Chondrocyte (in vitro differentiated cells): ENCODE results near the gene TMEM203. TPM values are rescaled to one million over a fixed set of nuclear protein-coding genes. Genes with fewer than 3 reads are reported as not detected.
A peak's percentile ranks its signal among the peaks of the same experiment; 100 is the strongest.

Experiments used
- DNase-seq: peaks from one replicate; pipeline ENCODE4 v3.0.0; 2021; ENCODE audit warnings: mixed read lengths, low spot score
- H3K27ac Mint-ChIP-seq: one replicate; pipeline ENCODE4 v1.8.0; 2021; ENCODE audit warnings: mild to moderate bottlenecking, moderate library complexity, mixed read lengths; ENCODE audit not compliant: unreplicated experiment
- H3K27me3 Mint-ChIP-seq: 2 replicates; pipeline ENCODE4 v1.8.0; 2021; ENCODE audit warnings: low read depth, mixed read lengths
- H3K36me3 Mint-ChIP-seq: 2 replicates; pipeline ENCODE4 v1.8.0; 2021; ENCODE audit warnings: low read depth, mixed read lengths
- H3K4me1 Mint-ChIP-seq: 2 replicates; pipeline ENCODE4 v1.8.0; 2021; ENCODE audit warnings: low read depth, mild to moderate bottlenecking, mixed read lengths
- H3K4me3 Mint-ChIP-seq: one replicate; pipeline ENCODE4 v1.8.0; 2021; ENCODE audit warnings: mild to moderate bottlenecking, moderate library complexity, mixed read lengths; ENCODE audit not compliant: unreplicated experiment
- H3K9me3 Mint-ChIP-seq: 2 replicates; pipeline ENCODE4 v1.8.0; 2021; ENCODE audit warnings: low read depth, mixed read lengths
- total RNA-seq: library from RNA; stranded (reverse); gene quantifications from 3 replicates; pipeline ENCODE4 v1.2.1, GENCODE V29; 2021
- TF ChIP-seq, protein P1 (sequence below): fragments of 200-600 bp; sonication (generic); IDR thresholded peaks from 2 replicates; pipeline ENCODE4 v1.5.0; 2021; ENCODE audit warnings: antibody characterized with exemption, mild to moderate bottlenecking, moderate library complexity

Gene TMEM203
- total RNA-seq, 1 donor from 2014 or later: 34.9 TPM

DNA sequence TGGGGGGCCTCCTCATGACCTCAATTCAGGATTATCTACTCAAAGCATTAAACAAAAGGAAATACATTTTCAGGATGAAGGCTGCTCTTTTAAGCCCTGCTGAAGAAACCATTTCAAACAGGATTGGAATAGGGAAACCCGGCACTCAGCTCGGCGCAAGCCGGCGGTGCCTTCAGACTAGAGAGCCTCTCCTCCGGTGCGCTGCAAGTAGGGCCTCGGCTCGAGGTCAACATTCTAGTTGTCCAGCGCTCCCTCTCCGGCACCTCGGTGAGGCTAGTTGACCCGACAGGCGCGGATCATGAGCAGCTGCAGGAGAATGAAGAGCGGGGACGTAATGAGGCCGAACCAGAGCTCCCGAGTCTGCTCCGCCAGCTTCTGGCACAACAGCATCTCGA, 720 bp downstream of the TMEM203 start:
- TF ChIP-seq, protein P1, sequence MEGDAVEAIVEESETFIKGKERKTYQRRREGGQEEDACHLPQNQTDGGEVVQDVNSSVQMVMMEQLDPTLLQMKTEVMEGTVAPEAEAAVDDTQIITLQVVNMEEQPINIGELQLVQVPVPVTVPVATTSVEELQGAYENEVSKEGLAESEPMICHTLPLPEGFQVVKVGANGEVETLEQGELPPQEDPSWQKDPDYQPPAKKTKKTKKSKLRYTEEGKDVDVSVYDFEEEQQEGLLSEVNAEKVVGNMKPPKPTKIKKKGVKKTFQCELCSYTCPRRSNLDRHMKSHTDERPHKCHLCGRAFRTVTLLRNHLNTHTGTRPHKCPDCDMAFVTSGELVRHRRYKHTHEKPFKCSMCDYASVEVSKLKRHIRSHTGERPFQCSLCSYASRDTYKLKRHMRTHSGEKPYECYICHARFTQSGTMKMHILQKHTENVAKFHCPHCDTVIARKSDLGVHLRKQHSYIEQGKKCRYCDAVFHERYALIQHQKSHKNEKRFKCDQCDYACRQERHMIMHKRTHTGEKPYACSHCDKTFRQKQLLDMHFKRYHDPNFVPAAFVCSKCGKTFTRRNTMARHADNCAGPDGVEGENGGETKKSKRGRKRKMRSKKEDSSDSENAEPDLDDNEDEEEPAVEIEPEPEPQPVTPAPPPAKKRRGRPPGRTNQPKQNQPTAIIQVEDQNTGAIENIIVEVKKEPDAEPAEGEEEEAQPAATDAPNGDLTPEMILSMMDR: no peak

DNA sequence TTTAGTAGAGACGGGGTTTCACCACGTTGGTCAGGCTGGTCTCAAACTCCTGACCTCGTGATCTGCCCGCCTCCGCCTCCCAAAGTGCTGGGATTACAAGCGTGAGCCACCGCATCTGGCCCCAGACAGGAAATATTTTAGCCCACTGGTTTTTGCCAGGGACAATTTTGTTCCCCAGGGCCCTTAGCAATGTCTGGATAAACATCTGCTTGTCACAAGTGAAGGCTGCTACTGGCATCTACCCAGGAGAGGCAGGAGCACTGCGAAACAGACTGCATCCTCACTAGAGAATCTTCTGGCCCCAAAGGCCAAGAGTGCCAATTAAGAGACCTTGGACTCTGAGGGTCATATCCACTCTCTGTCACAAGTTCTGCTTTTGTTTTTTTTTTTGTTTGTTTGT, 2.5 kb downstream of the TMEM203 start:
- DNase-seq: no peak
- Mint-ChIP-seq H3K36me3 (peaks cover 2% of the 10 kb centered on the region), H3K4me3 (peak overlapping the region; percentile 38), H3K4me1 (peaks cover 73% of the 10 kb centered on the region), H3K9me3 (no peaks in the 10 kb centered on the region), H3K27ac (peak overlapping the region; percentile 27), H3K27me3 (no peaks in the 10 kb centered on the region)
- TF ChIP-seq, protein P1: no peak

More for the DNA sequence above, 720 bp downstream of the TMEM203 start:
- no peak for DNase-seq
- no peaks in the 10 kb centered on the region for H3K27me3 Mint-ChIP-seq
- H3K9me3 Mint-ChIP-seq: no peaks in the 10 kb centered on the region
- H3K27ac Mint-ChIP-seq: peak overlapping the region; percentile 87
- H3K36me3 Mint-ChIP-seq: peaks cover 4% of the 10 kb centered on the region
- H3K4me1 Mint-ChIP-seq: peaks cover 58% of the 10 kb centered on the region
- peak overlapping the region; percentile 91 for H3K4me3 Mint-ChIP-seq

DNA sequence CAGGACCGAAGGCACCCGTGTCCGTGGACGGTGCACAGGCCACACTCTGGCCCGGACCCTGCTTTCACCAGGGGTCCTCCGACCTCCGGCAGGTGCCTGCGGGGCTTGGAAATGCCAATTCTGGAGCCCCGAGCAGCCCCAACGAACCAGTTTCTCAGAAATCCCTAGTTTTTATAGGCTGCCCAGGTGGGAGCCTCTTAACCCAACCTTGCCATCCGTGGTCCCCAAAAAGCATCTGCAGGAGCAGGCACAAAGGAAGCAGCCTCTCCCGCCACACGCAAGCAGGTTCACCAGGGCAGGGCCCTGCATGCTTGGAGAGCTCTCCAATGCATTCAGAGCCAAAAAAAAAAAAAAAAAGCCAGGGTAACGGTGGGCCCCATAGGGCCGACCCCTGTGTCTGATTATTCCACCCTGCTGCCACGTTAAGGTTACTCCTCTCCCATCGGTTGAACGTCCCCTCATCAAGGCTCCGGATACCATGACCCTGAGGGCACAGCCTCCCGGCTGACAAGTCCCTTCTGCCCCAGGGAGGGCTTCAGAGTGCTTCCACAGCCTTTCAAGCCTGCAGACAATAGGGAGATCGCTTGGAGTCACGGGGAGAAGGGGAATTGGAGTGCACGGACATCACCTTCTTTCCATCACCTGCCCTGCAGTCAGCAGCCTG, 4.1 kb downstream of the TMEM203 start:
- Mint-ChIP-seq H3K9me3 (no peaks in the 10 kb centered on the region), H3K4me3 (peak overlapping the region; percentile 71), H3K27ac (peak overlapping the region; percentile 54), H3K27me3 (no peaks in the 10 kb centered on the region), H3K36me3 (no peaks in the 10 kb centered on the region), H3K4me1 (peaks cover 68% of the 10 kb centered on the region)
- DNase-seq: no peak
- TF ChIP-seq, protein P1: no peak

DNA sequence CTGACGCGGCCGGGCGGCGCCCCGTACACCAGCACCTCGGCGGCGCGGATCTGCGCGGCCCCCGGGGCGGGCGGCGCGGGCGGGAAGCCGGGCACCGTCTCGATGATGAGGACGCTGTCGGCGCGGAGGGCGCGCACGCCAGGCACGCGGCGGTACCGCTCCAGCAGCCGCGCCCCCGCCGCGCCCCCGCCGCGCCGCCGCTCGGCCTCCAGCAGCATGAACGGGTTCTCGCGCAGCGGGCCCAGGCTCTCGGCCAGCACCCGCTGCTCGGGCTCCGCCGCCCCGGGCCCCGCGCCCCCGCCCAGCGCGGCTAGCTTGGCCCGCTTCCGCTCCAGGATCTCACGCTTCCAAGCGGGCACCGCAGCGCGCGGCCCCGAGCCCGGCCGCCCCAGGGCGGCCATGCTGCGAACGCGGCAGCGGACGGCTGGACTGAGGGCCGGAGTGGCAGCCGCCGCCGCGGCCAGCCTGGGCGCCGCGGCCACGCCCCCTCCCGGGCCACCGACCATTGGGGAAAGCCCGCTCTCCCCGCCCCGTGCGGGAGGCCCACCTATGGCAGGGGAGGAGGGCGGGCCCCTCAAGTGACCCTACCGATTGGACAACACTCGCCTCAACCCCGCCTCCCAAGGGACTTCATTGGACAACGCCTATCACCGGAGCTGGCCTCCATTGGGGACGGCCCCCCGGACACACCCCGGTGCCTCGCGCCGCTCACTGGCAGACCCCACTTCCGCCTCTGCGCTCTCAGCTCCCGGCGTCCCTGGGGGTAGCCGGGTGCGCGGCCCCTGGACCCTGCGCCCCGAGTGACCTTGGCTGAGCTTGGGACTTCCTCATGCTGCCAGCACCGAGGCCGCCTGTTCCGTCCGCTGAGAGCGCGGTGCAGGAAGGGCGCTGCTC, 4.9 kb downstream of the TMEM203 start, which contains the start of gene TPRN:
TPRN (minus strand) TSS at position 431 of the 894 bp plus-strand sequence; CDS start at position 401, 30 bp downstream.
- Mint-ChIP-seq H3K27ac (peak within 1 kb of the TSS; percentile 79), H3K9me3 (no peaks in the 10 kb centered on the region), H3K4me3 (peak within 1 kb of the TSS; percentile 87), H3K4me1 (peaks cover 60% of the 10 kb centered on the region), H3K36me3 (no peaks in the 10 kb centered on the region), H3K27me3 (no peaks in the 10 kb centered on the region)
- TF ChIP-seq, protein P1: no peak
- peak; percentile 100 for DNase-seq

DNA sequence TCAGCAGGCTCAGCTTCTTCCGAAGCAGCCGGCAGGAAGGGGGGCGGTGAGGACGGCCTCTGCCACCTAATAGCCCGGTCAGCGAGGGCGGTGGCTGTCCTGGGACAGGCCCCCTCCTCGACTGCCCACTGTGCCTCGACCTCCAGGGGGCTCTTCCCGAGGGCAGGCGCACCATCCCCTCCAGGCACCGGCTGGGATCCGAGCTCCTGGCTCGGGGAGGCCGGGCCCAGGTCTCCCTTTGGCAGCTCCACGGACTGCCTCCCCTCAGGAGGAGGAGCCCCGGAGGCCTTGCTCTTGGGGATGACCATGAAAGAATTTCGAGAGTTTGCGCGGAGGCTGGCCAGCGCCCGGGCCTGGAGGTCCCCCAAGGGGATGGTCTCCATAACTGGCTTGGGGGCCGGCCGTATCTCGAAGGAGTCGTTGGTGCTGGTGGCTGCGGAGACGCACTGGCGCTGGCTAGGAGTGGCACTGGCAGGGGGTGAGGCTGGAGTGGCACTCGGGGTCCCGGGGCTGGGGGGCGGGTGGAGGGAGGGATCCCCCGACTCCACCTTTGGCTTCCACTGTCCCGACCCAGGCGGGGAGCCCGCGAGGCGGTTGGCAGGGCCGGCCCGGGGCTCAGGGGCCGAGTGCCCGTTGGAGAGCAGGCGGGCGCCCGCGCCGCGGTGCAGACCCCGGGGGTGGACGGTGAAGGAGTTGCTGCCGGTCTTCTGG, 5.9 kb downstream of the TMEM203 start:
- Mint-ChIP-seq H3K4me1 (peaks cover 62% of the 10 kb centered on the region), H3K4me3 (peak overlapping the region; percentile 87), H3K9me3 (no peaks in the 10 kb centered on the region), H3K36me3 (no peaks in the 10 kb centered on the region), H3K27ac (peak overlapping the region; percentile 79), H3K27me3 (no peaks in the 10 kb centered on the region)
- TF ChIP-seq, protein P1: peak; percentile 23
- no peak for DNase-seq
